Left lung (tissue), 10 donors: ENCODE results near the gene MAU2. TPM values are rescaled to one million over a fixed set of nuclear protein-coding genes. Genes with fewer than 3 reads are reported as not detected.

Source experiments
- ATAC-seq: fragments of 200-7000 bp; cut with Tn5 transposase; one replicate; pipeline ENCODE4 v1.9.1; 2020; ENCODE audit warnings: moderate library complexity
- DNase-seq, 4 donors: peaks; one replicate each; pipeline ENCODE4 v3.0.0-alpha.2; 2013 to 2020
- H3K27ac ChIP-seq, 2 donors: fragments of 200-600 bp; sonication (generic) in 1 of 2; one replicate each; pipeline versions ENCODE4 v1.5.0 to v1.8.0; 2020 to 2021
- H3K27me3 ChIP-seq, 2 donors: fragments of 200-600 bp; sonication (generic) in 1 of 2; one replicate each; pipeline versions ENCODE4 v1.5.0 to v1.8.0; 2020 to 2021
- H3K36me3 ChIP-seq, 2 donors: fragments of 200-600 bp; sonication (generic) in 1 of 2; one replicate each; pipeline versions ENCODE4 v1.5.0 to v1.8.0; 2020 to 2021
- H3K4me1 ChIP-seq, 2 donors: fragments of 200-600 bp; one replicate each; pipeline ENCODE4 v1.8.0; 2021
- H3K4me3 ChIP-seq, 2 donors: fragments of 200-600 bp; sonication (generic) in 1 of 2; one replicate each; pipeline versions ENCODE4 v1.5.0 to v1.8.0; 2020 to 2021; ENCODE audit warnings: mild to moderate bottlenecking in 1 of 2
- H3K9me3 ChIP-seq, 2 donors: fragments of 200-600 bp; sonication (generic) in 1 of 2; one replicate each; pipeline versions ENCODE4 v1.5.0 to v1.8.0; 2020 to 2021
- CTCF ChIP-seq, 2 donors: fragments of 200-600 bp; sonication (generic) in 1 of 2; IDR thresholded peaks; one replicate each; pipeline versions ENCODE4 v1.5.0 to v1.8.0; 2021; ENCODE audit warnings: antibody characterized with exemption in 2 of 2
- intact Hi-C, 2 donors: fragments of 100-400 bp; cut with DNase I; formaldehyde crosslinking; loops; one replicate each; pipeline versions ENCODE4 v1.11.2 to v1.14.2; 2022
- polyA plus RNA-seq, 6 donors: library from polyadenylated mRNA; unstranded; fragments of 120-200 nt; gene quantifications; one replicate each; pipeline ENCODE4 v1.2.1, GENCODE V29; 2013; ENCODE audit not compliant: insufficient read length in 6 of 6
- total RNA-seq, 2 donors: library from RNA; stranded (reverse); fragmentation: NEBNext Ultra II Directional; extraction: Animal tissue kit (Norgen Biotek cat#: 25700); gene quantifications; one replicate each; pipeline ENCODE4 v1.2.1, GENCODE V29; 2021
- donor health status: DM: no; HTN: yes; CAD: no.
- donor health status: DM: no; HTN: no; CAD: no.

The MAU2 gene
- total and polyA plus RNA-seq, 8 donors = 46.7 to 80.3 (median 65.3) TPM

- intact Hi-C loops = no loop called here
- H3K4me3 ChIP-seq = peak overlapping the region; percentile 75 to 94
- H3K27ac ChIP-seq = peak overlapping the region; percentile 68 to 88
- H3K36me3 ChIP-seq = no peaks in the 10 kb centered on the region
- no peaks in the 10 kb centered on the region for H3K9me3 ChIP-seq
- no peaks in the 10 kb centered on the region for H3K27me3 ChIP-seq
- ATAC-seq (peak; percentile 11), DNase-seq (peak in 2 of 4 donors; percentile 47 to 88)
- no peak for TF ChIP-seq CTCF (IDR thresholded peaks at IDR 0.05)
- H3K4me1 ChIP-seq = peaks cover 17 to 75% of the 10 kb centered on the region in 2 donors
These were observed 85.6 kb downstream of the MAU2 start for GRCh38 chr19:19405971-19406877.

GRCh38 chr19:19406878-19407632, 86.4 kb downstream of the MAU2 start:
- H3K9me3 ChIP-seq = no peaks in the 10 kb centered on the region
- peak overlapping the region; percentile 75 to 94 for H3K4me3 ChIP-seq
- DNase-seq = peak in 1 of 4 donors; percentile 55
- peaks cover 17 to 82% of the 10 kb centered on the region in 2 donors for H3K4me1 ChIP-seq
- ATAC-seq = peak; percentile 41
- no peaks in the 10 kb centered on the region for H3K27me3 ChIP-seq
- no peak for TF ChIP-seq CTCF (IDR thresholded peaks at IDR 0.05)
- intact Hi-C loops = no loop called here
- H3K27ac ChIP-seq = peak overlapping the region; percentile 68 to 88
- no peaks in the 10 kb centered on the region for H3K36me3 ChIP-seq

- H3K4me3 ChIP-seq = peak overlapping the region in 1 of 2 donors; percentile 75
- peaks cover 17 to 82% of the 10 kb centered on the region in 2 donors for H3K4me1 ChIP-seq
- DNase-seq (no peak), ATAC-seq (no peak)
- intact Hi-C loops = no loop called here
- no peaks in the 10 kb centered on the region for H3K36me3 ChIP-seq
- H3K27me3 ChIP-seq = no peaks in the 10 kb centered on the region
- no peak for TF ChIP-seq CTCF (IDR thresholded peaks at IDR 0.05)
- peak overlapping the region; percentile 68 to 88 for H3K27ac ChIP-seq
- no peaks in the 10 kb centered on the region for H3K9me3 ChIP-seq
These were observed 87.0 kb downstream of the MAU2 start for GRCh38 chr19:19407633-19407930.

Other genes starting within 250 kb of the MAU2 start
- gene TMEM161A, start 182.4 kb upstream of the MAU2 start, total RNA-seq = 10 to 100 TPM; 25.6 to 27.8 TPM
- gene TMEM161A, start 182.4 kb upstream of the MAU2 start, polyA plus RNA-seq = 10 to 100 TPM; 22.3 to 28.0 (median 25.0) TPM
- gene MEF2B, start 150.6 kb upstream of the MAU2 start, total RNA-seq = 1 to 10 TPM; 1.1 to 2.3 TPM
- 1 to 10 TPM; 1.8 to 3.7 (median 2.1) TPM for gene MEF2B, start 150.6 kb upstream of the MAU2 start, polyA plus RNA-seq
- gene BORCS8, start 128.7 kb upstream of the MAU2 start, total RNA-seq = 10 to 100 TPM; 23.4 to 39.1 TPM
- 10 to 100 TPM; 16.4 to 19.1 (median 17.8) TPM for gene BORCS8, start 128.7 kb upstream of the MAU2 start, polyA plus RNA-seq
- gene RFXANK, start 128.6 kb upstream of the MAU2 start, total RNA-seq = 10 to 100 TPM; 74.6 to 82.8 TPM
- 10 to 100 TPM; 61.6 to 78.3 (median 72.6) TPM for gene RFXANK, start 128.6 kb upstream of the MAU2 start, polyA plus RNA-seq
- 10 to 100 TPM; 10.4 to 22.3 TPM for gene NR2C2AP, start 117.4 kb upstream of the MAU2 start, total RNA-seq
- gene NR2C2AP, start 117.4 kb upstream of the MAU2 start, polyA plus RNA-seq = 10 to 100 TPM; 10.4 to 13.0 (median 11.9) TPM
- gene NCAN, start 108.9 kb upstream of the MAU2 start, total RNA-seq = not detected
- under 1 TPM; 0.03 to 0.14 (median 0.09) TPM for gene NCAN, start 108.9 kb upstream of the MAU2 start, polyA plus RNA-seq
- gene TM6SF2, start 47.5 kb upstream of the MAU2 start, total RNA-seq = under 1 TPM; 0.55 to 0.65 TPM
- 1 to 10 TPM; 5.7 to 8.6 (median 6.3) TPM for gene TM6SF2, start 47.5 kb upstream of the MAU2 start, polyA plus RNA-seq
- 10 to 100 TPM; 35.6 to 37.7 TPM for gene SUGP1, start 320 bp upstream of the MAU2 start, total RNA-seq
- gene SUGP1, start 320 bp upstream of the MAU2 start, polyA plus RNA-seq = 10 to 100 TPM; 39.9 to 52.4 (median 49.1) TPM
- gene GATAD2A, start 84.8 kb downstream of the MAU2 start, total RNA-seq = 10 to 100 TPM; 66.3 to 97.3 TPM
- 10 to 100 TPM; 39.3 to 61.1 (median 46.9) TPM for gene GATAD2A, start 84.8 kb downstream of the MAU2 start, polyA plus RNA-seq
- gene TSSK6, start 194.7 kb downstream of the MAU2 start, total RNA-seq = 1 to 10 TPM; 1.3 to 1.4 TPM
- 1 to 10 TPM in 4 of 6 donors, under 1 TPM in 2; 0.67 to 1.4 (median 1.2) TPM for gene TSSK6, start 194.7 kb downstream of the MAU2 start, polyA plus RNA-seq
- 100 to 1,000 TPM; 246 to 303 TPM for gene NDUFA13, start 195.4 kb downstream of the MAU2 start, total RNA-seq
- 100 to 1,000 TPM; 169 to 214 (median 208) TPM for gene NDUFA13, start 195.4 kb downstream of the MAU2 start, polyA plus RNA-seq
- 1 to 10 TPM; 2.7 to 3.5 TPM for gene YJEFN3, start 208.1 kb downstream of the MAU2 start, total RNA-seq
- 10 to 100 TPM in 5 of 6 donors, 1 to 10 TPM in 1; 8.8 to 13.6 (median 12.3) TPM for gene YJEFN3, start 208.1 kb downstream of the MAU2 start, polyA plus RNA-seq
- 10 to 100 TPM in 1 of 2 donors, under 1 TPM in 1; 0.31 to 17.8 TPM for gene CILP2, start 217.4 kb downstream of the MAU2 start, total RNA-seq
- gene CILP2, start 217.4 kb downstream of the MAU2 start, polyA plus RNA-seq = under 1 TPM; 0.14 to 0.51 (median 0.23) TPM